GM12801 (cell line): ENCODE results near the gene MRPL16.

Experiments used
- TF ChIP-seq, protein P1 (sequence below): IDR thresholded peaks from one replicate; pipeline ENCODE4 v1.5.1; 2011; ENCODE audit warnings: control low read depth; ENCODE audit not compliant: insufficient read length; ENCODE audit errors: extremely low read depth

The MRPL16 gene

DNA sequence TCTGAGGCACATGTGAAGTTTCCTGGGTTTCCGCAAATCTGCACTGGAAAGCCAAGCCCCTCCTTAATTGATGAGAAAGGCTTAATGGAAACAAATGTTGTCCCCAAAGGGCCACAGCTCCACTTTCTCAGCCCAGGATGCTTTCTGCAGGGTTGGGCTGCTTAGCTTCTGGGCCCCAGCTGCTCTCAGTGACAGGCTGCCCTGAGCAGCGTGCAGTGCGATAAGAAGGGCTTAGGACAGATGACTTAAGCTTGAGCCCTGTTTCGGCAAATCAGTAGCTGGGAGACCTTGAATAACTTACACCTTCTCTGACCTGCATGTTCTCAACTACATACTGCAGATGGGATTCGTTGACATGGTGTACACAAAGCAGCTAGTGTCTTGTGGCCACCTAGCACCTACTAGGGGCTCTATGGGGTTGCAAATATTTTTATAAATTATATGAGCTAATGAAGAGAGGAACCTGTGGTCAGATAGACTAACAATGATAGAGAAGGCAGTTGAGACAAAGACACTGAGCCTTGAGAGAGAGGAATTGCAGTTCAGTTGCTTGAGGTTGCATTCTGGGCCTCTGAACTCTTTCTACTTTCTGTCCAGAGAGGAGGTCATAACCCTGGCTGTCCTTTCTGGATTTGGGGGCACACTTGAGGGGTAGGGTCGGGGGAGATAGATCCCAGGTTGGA, 43.9 kb downstream of the MRPL16 start:
- TF ChIP-seq, protein P1, sequence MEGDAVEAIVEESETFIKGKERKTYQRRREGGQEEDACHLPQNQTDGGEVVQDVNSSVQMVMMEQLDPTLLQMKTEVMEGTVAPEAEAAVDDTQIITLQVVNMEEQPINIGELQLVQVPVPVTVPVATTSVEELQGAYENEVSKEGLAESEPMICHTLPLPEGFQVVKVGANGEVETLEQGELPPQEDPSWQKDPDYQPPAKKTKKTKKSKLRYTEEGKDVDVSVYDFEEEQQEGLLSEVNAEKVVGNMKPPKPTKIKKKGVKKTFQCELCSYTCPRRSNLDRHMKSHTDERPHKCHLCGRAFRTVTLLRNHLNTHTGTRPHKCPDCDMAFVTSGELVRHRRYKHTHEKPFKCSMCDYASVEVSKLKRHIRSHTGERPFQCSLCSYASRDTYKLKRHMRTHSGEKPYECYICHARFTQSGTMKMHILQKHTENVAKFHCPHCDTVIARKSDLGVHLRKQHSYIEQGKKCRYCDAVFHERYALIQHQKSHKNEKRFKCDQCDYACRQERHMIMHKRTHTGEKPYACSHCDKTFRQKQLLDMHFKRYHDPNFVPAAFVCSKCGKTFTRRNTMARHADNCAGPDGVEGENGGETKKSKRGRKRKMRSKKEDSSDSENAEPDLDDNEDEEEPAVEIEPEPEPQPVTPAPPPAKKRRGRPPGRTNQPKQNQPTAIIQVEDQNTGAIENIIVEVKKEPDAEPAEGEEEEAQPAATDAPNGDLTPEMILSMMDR = no peak

DNA sequence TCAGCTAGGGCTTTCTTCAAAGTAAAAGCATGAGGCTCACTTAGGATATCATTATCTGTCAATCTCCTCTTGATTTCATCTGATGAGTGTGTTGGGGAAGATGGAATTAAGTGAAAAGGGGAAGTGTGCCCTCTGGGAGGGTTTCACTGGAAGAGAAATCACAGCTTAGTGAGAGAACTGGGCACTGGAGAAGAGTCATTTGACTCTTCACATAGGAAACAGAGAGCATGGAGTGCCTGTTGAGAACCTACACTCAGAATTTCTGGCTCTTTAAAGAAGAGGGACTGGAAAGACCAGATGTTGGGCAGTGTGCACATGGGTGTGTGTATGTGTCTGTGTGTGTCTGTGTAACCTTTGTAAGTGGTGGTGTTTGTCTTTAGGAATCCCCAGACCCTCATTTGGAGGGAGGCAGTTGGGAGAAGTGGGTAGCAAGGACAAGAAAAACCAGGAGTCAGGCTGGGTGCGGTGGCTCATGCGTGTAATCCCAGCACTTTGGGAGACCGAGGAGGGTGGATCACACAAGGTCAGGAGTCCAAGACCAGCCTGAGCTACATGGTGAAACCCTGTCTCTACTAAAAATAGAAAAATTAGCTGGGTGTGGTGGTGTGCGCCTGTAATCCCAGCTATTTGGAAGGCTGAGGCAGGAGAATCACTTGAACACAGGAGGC, 45.4 kb downstream of the MRPL16 start:
- TF ChIP-seq, protein P1 = no peak

DNA sequence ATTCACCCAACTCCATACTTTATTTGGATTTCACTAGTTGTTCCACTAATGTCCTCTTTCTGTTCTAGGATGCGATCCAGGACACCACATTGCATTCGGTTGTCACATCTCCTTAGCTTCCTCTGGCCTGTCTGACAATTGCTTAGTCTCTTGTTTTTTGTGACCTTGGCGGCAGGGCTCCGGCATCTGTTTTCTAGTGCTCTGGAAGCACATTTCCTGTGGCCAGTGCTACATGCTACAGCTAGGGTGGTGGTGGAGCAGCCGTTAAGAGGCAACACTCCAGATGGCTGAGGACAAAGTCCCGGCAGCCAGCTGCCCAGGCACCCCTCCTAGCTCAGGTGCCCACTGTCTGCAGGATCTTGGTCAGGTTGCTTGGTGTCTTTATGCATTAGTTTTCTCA, 48.6 kb downstream of the MRPL16 start:
- TF ChIP-seq, protein P1 = no peak

DNA sequence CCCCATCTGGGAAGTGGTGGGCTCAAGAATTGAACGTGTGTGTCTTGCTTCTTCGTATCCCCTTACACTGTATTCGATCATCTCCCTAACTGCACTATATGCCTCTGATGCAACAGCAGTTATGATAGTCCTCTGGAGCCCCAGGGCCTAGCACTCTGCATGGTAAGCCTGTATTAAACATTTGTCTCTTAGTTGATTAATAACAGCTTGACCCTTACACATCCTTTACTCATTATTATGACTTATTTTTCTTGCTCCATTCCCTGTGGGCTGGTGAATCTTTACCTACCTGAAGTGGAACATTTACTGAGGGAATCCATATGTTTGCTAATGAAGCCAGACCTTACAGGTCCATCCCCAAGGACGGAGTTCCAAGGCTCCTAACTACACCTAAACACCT, 49.8 kb downstream of the MRPL16 start:
- TF ChIP-seq, protein P1 = no peak

DNA sequence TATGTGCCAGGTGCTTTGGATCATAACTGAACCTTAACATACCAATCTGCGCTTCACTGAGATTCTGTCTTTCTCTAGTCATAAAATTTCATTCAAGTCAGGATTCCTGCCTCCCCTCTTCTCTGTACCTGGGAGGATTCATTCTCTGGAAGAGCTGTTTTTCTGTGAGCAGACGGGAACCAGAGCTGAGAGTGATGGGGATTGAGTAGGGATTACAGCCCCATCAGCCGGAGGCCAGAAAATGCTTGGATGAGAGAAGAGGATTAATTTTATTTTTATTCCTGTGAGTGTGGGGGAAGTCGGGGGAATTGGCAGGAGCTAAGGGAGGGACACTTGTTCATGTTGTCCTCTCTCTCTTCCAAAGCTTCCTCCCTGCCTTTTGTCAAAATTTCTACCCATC, 50.7 kb downstream of the MRPL16 start:
- TF ChIP-seq, protein P1 = no peak

DNA sequence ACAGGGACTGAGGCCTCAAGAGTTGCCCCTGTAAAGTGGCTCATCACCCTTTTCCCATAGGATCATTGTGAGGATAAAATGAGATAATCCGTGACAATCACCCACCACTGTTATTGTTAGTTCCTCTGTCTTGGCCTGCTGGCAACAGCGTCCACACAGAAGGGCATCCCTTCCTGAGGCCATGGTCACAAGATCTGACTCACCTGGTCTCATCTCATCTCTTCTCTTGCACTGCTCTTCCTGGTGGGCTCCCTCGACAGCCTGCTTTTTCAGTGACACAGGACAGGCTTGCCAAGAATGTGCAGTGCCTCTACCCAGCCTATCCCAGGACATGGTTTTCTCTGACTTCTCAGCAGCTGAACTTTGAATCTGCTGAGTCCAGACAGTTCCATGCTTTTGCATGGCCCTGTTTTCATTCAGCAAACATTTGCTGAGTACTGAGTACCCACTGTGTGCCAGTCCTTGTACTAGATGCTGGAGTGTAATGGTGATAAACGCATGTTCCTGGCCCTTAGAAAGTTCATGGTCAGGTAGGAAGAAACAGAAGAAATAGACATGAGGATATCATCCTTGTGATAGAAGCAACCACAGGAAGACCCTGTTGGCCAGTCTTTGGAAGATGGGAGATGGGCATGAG, 52.1 kb downstream of the MRPL16 start:
- TF ChIP-seq, protein P1 = no peak

DNA sequence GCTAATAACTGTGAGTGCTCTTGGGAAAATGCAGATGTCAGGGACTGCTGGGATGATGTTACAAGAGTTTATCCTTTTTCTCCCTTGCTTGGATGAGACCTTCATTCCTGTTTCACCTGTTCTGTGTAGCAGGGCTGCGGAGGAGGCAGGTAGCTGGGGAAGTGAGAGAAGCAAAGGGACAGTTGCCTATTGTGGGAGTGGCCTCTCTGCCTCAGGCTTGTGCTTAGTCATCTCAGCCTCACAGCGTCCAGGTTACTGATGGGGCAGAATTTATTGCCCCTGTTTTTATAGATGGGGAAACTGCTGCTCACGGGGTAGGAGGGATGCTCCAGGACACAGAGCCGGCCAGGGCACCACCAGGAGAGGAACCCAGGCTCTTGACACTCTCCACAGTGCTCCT, 53.7 kb downstream of the MRPL16 start:
- TF ChIP-seq, protein P1 = no peak
